H1 (cell line): ENCODE data around the gene DCP1B. TPM values are rescaled to one million over a fixed set of nuclear protein-coding genes. Genes with fewer than 3 reads are reported as not detected.

Experiments used
- CTCF ChIA-PET: fragments of 300-600 bp; sonication (Branson Sonifier 250); formaldehyde crosslinking; loops from one replicate; lab custom pipeline; 2021; ENCODE audit not compliant: partially characterized antibody; lab: Charles Lee
- POLR2A ChIA-PET: fragments of 300-600 bp; sonication (Branson Sonifier 250); formaldehyde crosslinking; loops from one replicate; lab custom pipeline; 2021; ENCODE audit warnings: inconsistent platforms; ENCODE audit not compliant: partially characterized antibody; lab: Charles Lee
- DNase-seq, 2 experiments: peaks; one replicate each; pipeline versions ENCODE4 v3.0.0 to v3.0.0-alpha.2; 2010 to 2022; ENCODE audit warnings: low spot score in 2 of 2, low read depth in 1 of 2, mixed read lengths in 1 of 2
- FAIRE-seq: peaks from 2 replicates; lab custom pipeline; 2011; peaks lifted over from hg19 to GRCh38; lab: Jason Lieb, UNC
- H2AFZ ChIP-seq: 2 replicates; pipeline ENCODE4 v1.8.1; 2012; ENCODE audit warnings: low read length, inconsistent platforms
- H2AK5ac ChIP-seq: 2 replicates; pipeline ENCODE4 v1.6.1; 2013; ENCODE audit warnings: low read depth, low read length
- H2BK120ac ChIP-seq: replicated peaks from 2 replicates; pipeline ENCODE3; 2013; ENCODE audit warnings: low read depth, low read length, inconsistent platforms
- H2BK12ac ChIP-seq: 2 replicates; pipeline ENCODE4 v1.6.1; 2013; ENCODE audit warnings: low read depth, low read length
- H2BK15ac ChIP-seq: 2 replicates; pipeline ENCODE4 v1.6.1; 2013; ENCODE audit warnings: low read length
- H2BK20ac ChIP-seq: 2 replicates; pipeline ENCODE4 v1.6.1; 2013; ENCODE audit warnings: low read length
- H2BK5ac ChIP-seq: 2 replicates; pipeline ENCODE4 v1.6.1; 2013; ENCODE audit warnings: low read depth, low read length
- H3K14ac ChIP-seq: 2 replicates; pipeline ENCODE4 v1.6.1; 2013; ENCODE audit warnings: inconsistent platforms; ENCODE audit not compliant: insufficient read length
- H3K18ac ChIP-seq: 2 replicates; pipeline ENCODE4 v1.6.1; 2013; ENCODE audit warnings: low read length; ENCODE audit errors: extremely low read depth
- H3K23ac ChIP-seq: 2 replicates; pipeline ENCODE4 v1.6.1; 2013; ENCODE audit warnings: inconsistent platforms; ENCODE audit not compliant: insufficient read length
- H3K23me2 ChIP-seq: 2 replicates; pipeline ENCODE4 v1.6.1; 2013; ENCODE audit warnings: low read depth, low read length
- H3K27ac ChIP-seq: 2 replicates; pipeline ENCODE4 v1.6.1; 2011; ENCODE audit warnings: low read depth, low read length, inconsistent platforms
- H3K27me3 ChIP-seq, 4 experiments: replicated peaks in 1 of 4; 1 replicate in 1 of 4; 2 replicates in 3 of 4; pipeline versions ENCODE4 v1.6.1 to v1.8.1; 2011 to 2013; ENCODE audit warnings: low read length in 3 of 4, mild to moderate bottlenecking in 3 of 4, inconsistent platforms in 2 of 4, mixed read lengths in 2 of 4, moderate library complexity in 1 of 4; ENCODE audit not compliant: control insufficient read depth in 3 of 4, insufficient read depth in 3 of 4; ENCODE audit errors: extremely low read depth in 1 of 4
- H3K36me3 ChIP-seq, 4 experiments: 2 replicates each; pipeline versions ENCODE4 v1.6.1 to v1.8.1; 2011 to 2013; ENCODE audit warnings: mild to moderate bottlenecking in 4 of 4, low read length in 3 of 4, moderate library complexity in 2 of 4, control low read depth in 1 of 4, inconsistent platforms in 1 of 4; ENCODE audit not compliant: insufficient read depth in 4 of 4, control insufficient read depth in 2 of 4
- H3K4ac ChIP-seq: replicated peaks from 2 replicates; pipeline ENCODE3; 2013; ENCODE audit warnings: low read length, low read depth, mixed read lengths, inconsistent platforms; ENCODE audit not compliant: insufficient read length
- H3K4me1 ChIP-seq, 4 experiments: replicated peaks in 1 of 4; 1 replicate in 1 of 4; 2 replicates in 3 of 4; pipeline versions ENCODE4 v1.6.1 to v1.8.1; 2011 to 2013; ENCODE audit warnings: low read length in 3 of 4, inconsistent platforms in 2 of 4, mixed read lengths in 1 of 4; ENCODE audit not compliant: insufficient read depth in 4 of 4, control insufficient read depth in 3 of 4
- H3K4me2 ChIP-seq, 2 experiments: 2 replicates each; pipeline versions ENCODE4 v1.6.1 to v1.8.1; 2011 to 2013; ENCODE audit warnings: low read depth in 2 of 2, low read length in 2 of 2, control low read depth in 1 of 2, inconsistent platforms in 1 of 2, mild to moderate bottlenecking in 1 of 2; ENCODE audit not compliant: insufficient read depth in 1 of 2
- H3K4me3 ChIP-seq, 4 experiments: fragments of 200-600, 300-600 bp in 1 of 4; sonication (generic), shearing (Covaris generic), sonication (Bioruptor Twin) in 1 of 4; 2 replicates each; pipeline versions ENCODE4 v1.5.1 to v1.8.1; 2011 to 2016; ENCODE audit warnings: low read length in 4 of 4, low read depth in 3 of 4, control low read depth in 2 of 4, inconsistent platforms in 2 of 4, mild to moderate bottlenecking in 2 of 4, mixed read lengths in 1 of 4, moderate library complexity in 1 of 4; ENCODE audit not compliant: insufficient read depth in 2 of 4; ENCODE audit errors: extremely low read depth in 1 of 4
- H3K56ac ChIP-seq: replicated peaks from 2 replicates; pipeline ENCODE3; 2013; ENCODE audit warnings: low read depth, mild to moderate bottlenecking, mixed read lengths, low read length, inconsistent platforms; ENCODE audit not compliant: insufficient read length
- H3K79me1 ChIP-seq: 2 replicates; pipeline ENCODE4 v1.6.1; 2013; ENCODE audit warnings: low read depth, low read length, control low read depth
- H3K79me2 ChIP-seq, 2 experiments: 2 replicates each; pipeline versions ENCODE4 v1.6.1 to v1.8.1; 2012 to 2013; ENCODE audit warnings: low read length in 2 of 2, mild to moderate bottlenecking in 2 of 2, inconsistent platforms in 1 of 2; ENCODE audit not compliant: insufficient read depth in 2 of 2, control insufficient read depth in 1 of 2
- H3K9ac ChIP-seq, 4 experiments: replicated peaks in 1 of 4; 1 replicate in 1 of 4; 2 replicates in 3 of 4; pipeline versions ENCODE4 v1.6.1 to v1.8.1; 2011 to 2013; ENCODE audit warnings: low read depth in 3 of 4, low read length in 3 of 4, control low read depth in 2 of 4, mild to moderate bottlenecking in 2 of 4, moderate library complexity in 2 of 4, inconsistent platforms in 1 of 4; ENCODE audit errors: extremely low read depth in 1 of 4
- H3K9me3 ChIP-seq, 2 experiments: 2 replicates each; pipeline versions ENCODE4 v1.6.1 to v1.8.1; 2012 to 2013; ENCODE audit warnings: mild to moderate bottlenecking in 2 of 2, moderate library complexity in 2 of 2, control low read depth in 1 of 2, inconsistent platforms in 1 of 2, low read depth in 1 of 2, low read length in 1 of 2, mixed read lengths in 1 of 2; ENCODE audit not compliant: insufficient read depth in 2 of 2
- H4K20me1 ChIP-seq, 2 experiments: replicated peaks in 1 of 2; 2 replicates each; pipeline versions ENCODE3 to v1.8.1; 2011 to 2013; ENCODE audit warnings: inconsistent platforms in 2 of 2, low read length in 2 of 2, mild to moderate bottlenecking in 1 of 2; ENCODE audit not compliant: insufficient read depth in 2 of 2, control insufficient read depth in 1 of 2
- H4K5ac ChIP-seq: 2 replicates; pipeline ENCODE4 v1.6.1; 2013; ENCODE audit warnings: low read length, low read depth, mixed read lengths, inconsistent platforms; ENCODE audit not compliant: insufficient read length
- H4K8ac ChIP-seq: 2 replicates; pipeline ENCODE4 v1.8.0; 2013; ENCODE audit warnings: mild to moderate bottlenecking, moderate library complexity, low read length, inconsistent platforms; ENCODE audit not compliant: insufficient read depth; ENCODE audit errors: extremely low read depth
- H4K91ac ChIP-seq: replicated peaks from 2 replicates; pipeline ENCODE3; 2013; ENCODE audit warnings: low read length, mixed read lengths, inconsistent platforms; ENCODE audit not compliant: insufficient read length
- CEBPB ChIP-seq: IDR thresholded peaks from 2 replicates; pipeline ENCODE4 v1.6.1; 2012; ENCODE audit warnings: low read depth, low read length
- CTCF ChIP-seq, 3 experiments: IDR thresholded peaks; 1 replicate in 2 of 3; 2 replicates in 1 of 3; pipeline versions ENCODE4 v1.5.1 to v1.6.1; 2011; ENCODE audit warnings: low read length in 3 of 3, mild to moderate bottlenecking in 3 of 3, inconsistent platforms in 2 of 3, low read depth in 1 of 3, moderate library complexity in 1 of 3; ENCODE audit not compliant: insufficient read depth in 1 of 3; ENCODE audit errors: control extremely low read depth in 1 of 3
- EGR1 ChIP-seq: IDR thresholded peaks from 2 replicates; pipeline ENCODE4 v1.6.1; 2011; ENCODE audit warnings: low read depth, low read length, borderline replicate concordance
- KDM1A ChIP-seq: fragments of 200-600, 300-600 bp; sonication (generic); IDR thresholded peaks from 2 replicates; pipeline ENCODE4 v1.7.1; 2016; ENCODE audit warnings: mild to moderate bottlenecking, low read length, borderline replicate concordance
- MAX ChIP-seq: IDR thresholded peaks from 2 replicates; pipeline ENCODE4 v1.6.1; 2012; ENCODE audit warnings: inconsistent platforms
- PHF8 ChIP-seq: fragments of 200-600 bp; sonication (generic); conservative IDR thresholded peaks from 2 replicates; pipeline ENCODE4 v1.7.1; 2012; ENCODE audit warnings: low read depth, mild to moderate bottlenecking, inconsistent platforms, low read length, moderate library complexity
- RAD21 ChIP-seq, 2 experiments: IDR thresholded peaks in 1 of 2; conservative IDR thresholded peaks in 1 of 2; 2 replicates each; pipeline ENCODE4 v1.6.1; 2011; ENCODE audit warnings: low read depth in 2 of 2, low read length in 2 of 2, improper control_type of control experiment in 1 of 2, inconsistent platforms in 1 of 2, mild to moderate bottlenecking in 1 of 2, moderate library complexity in 1 of 2
- RFX5 ChIP-seq: IDR thresholded peaks from 2 replicates; pipeline ENCODE4 v1.6.1; 2011; ENCODE audit warnings: low read depth, low read length, improper control_type of control experiment, borderline replicate concordance
- RNF2 ChIP-seq: fragments of 200-900, 300-1000 bp; sonication (generic); IDR thresholded peaks from 2 replicates; pipeline ENCODE4 v1.7.1; 2016; ENCODE audit warnings: borderline replicate concordance, low read depth, mild to moderate bottlenecking, antibody characterized with exemption, low read length; ENCODE audit not compliant: poor library complexity, severe bottlenecking; ENCODE audit errors: missing control alignments
- TCF12 ChIP-seq: IDR thresholded peaks from 2 replicates; pipeline ENCODE4 v1.6.1; 2011; ENCODE audit warnings: low read depth, mild to moderate bottlenecking, low read length
- WGBS, 2 experiments: shearing (Covaris generic) in 1 of 2; methylation state at CpG; one replicate each; pipeline versions ENCODE4 v1.1.6 to v1.1.7; 2013 to 2015; ENCODE audit warnings: low lambda C conversion rate in 2 of 2, mixed read lengths in 2 of 2, inconsistent platforms in 1 of 2, low coverage in 1 of 2, missing lambda C conversion rate in 1 of 2; ENCODE audit not compliant: insufficient replicate concordance in 2 of 2, insufficient coverage in 1 of 2, insufficient read length in 1 of 2; ENCODE audit errors: extremely low coverage in 1 of 2, missing lambda C conversion rate in 1 of 2; 5-methylcytosine and 5-hydroxymethylcytosine counted together
- polyA plus RNA-seq, 7 experiments: library from polyadenylated mRNA; depleted of rRNA in 3 of 7; stranded (reverse) in 5 of 7; unstranded in 2 of 7; fragments of >200 nt in 5 of 7; fragments of 200-250 nt in 2 of 7; gene quantifications; 1 replicate in 5 of 7; 2 replicates in 1 of 7; 4 replicates in 1 of 7; pipeline versions ENCODE4 v1.2.1 to v1.2.3, GENCODE V29; 2011 to 2013; ENCODE audit warnings: missing spikeins in 2 of 7, mixed read lengths in 2 of 7
- total RNA-seq: library from RNA; stranded (reverse); fragmentation: NEBNext Ultra II Directional; extraction: Animal tissue kit (Norgen Biotek cat#: 25700); gene quantifications from 2 replicates; pipeline ENCODE4 v1.2.1, GENCODE V29; 2021

Gene DCP1B
- total and polyA plus RNA-seq, 2 of the 8 experiments (the other 6 are each of a cell fraction or from before 2014, with no cell fraction given), result 14.8 to 29.0 TPM

GRCh38 chr12:1934068-1934467, 70.2 kb downstream of the DCP1B start:
- Histone ChIP-seq H3K14ac (no peak overlapping the region), H3K9ac (no peak overlapping the region), H3K4me3 (no peak overlapping the region), H4K20me1 (peaks cover 0 to 4% of the 10 kb centered on the region in 2 experiments), H4K5ac (no peak overlapping the region), H2AFZ (no peak overlapping the region), H3K56ac (no peak overlapping the region), H2BK5ac (no peak overlapping the region; the same call in 1 of the 2 replicates), H2BK120ac (no peak overlapping the region), H2BK20ac (no peak overlapping the region), H3K23ac (no peak overlapping the region), H3K36me3 (0 out of 8 replicates have a peak, but pooled peaks cover 0 to 3% (median 0%) of the 10 kb centered on the region in 4 experiments), H3K27ac (no peak overlapping the region), H3K4me2 (no peak overlapping the region), H3K18ac (no peak overlapping the region), H2BK12ac (no peak overlapping the region), H4K91ac (no peak overlapping the region), H3K4me1 (peaks cover 0 to 2% (median 0%) of the 10 kb centered on the region in 4 experiments; a peak in 1 of 7 replicates), H3K9me3 (no peaks in the 10 kb centered on the region), H2BK15ac (no peak overlapping the region), H3K4ac (no peak overlapping the region), H3K79me2 (no peaks in the 10 kb centered on the region), H3K79me1 (no peaks in the 10 kb centered on the region), H3K23me2 (peaks cover 5% of the 10 kb centered on the region), H4K8ac (no peak overlapping the region), H3K27me3 (no peaks in the 10 kb centered on the region; a peak in 1 of 7 replicates), H2AK5ac (no peak overlapping the region)
- FAIRE-seq (no peak), DNase-seq (peak in 1 of 2 experiments; percentile 35)
- ChIA-PET POLR2A (no interaction called here), CTCF (interaction anchor here (0.6 to 2.5 kb wide), 6 partner anchors 13 to 281 kb away, joined by 3 to 14 read pairs (median 4); no protein-coding TSS in a partner anchor)
- no peak for TF ChIP-seq RFX5
- TF ChIP-seq RAD21 (IDR thresholded peaks at IDR 0.05 in 1 of 2, conservative IDR thresholded peaks at IDR 0.05 in 1 of 2; ENCODE audit: low read depth in 2 of 2, low read length in 2 of 2), result no peak
- TF ChIP-seq EGR1, result no peak
- TF ChIP-seq CEBPB, result no peak
- no peak for TF ChIP-seq TCF12
- TF ChIP-seq CTCF (IDR thresholded peaks at IDR 0.05; ENCODE audit: control extremely low read depth in 1 of 3, insufficient read depth in 1 of 3, low read depth in 1 of 3, low read length in 3 of 3), result no peak
- no peak for TF ChIP-seq RNF2
- TF ChIP-seq PHF8, result no peak
- TF ChIP-seq KDM1A, result no peak
- no peak for TF ChIP-seq MAX
- WGBS, 2 experiments, result 88% methylated on average over 5 of the region's 5 CpGs; no CpG with 5 or more reads in 1 of the 2 experiments
